ENCODE data around the gene LRAT. TPM values are rescaled to one million over a fixed set of nuclear protein-coding genes. Genes with fewer than 3 reads are reported as not detected.

The LRAT gene
- total and polyA plus RNA-seq, 2 experiments from 2014 or later, result 57.1 to 90.1 TPM

DNA sequence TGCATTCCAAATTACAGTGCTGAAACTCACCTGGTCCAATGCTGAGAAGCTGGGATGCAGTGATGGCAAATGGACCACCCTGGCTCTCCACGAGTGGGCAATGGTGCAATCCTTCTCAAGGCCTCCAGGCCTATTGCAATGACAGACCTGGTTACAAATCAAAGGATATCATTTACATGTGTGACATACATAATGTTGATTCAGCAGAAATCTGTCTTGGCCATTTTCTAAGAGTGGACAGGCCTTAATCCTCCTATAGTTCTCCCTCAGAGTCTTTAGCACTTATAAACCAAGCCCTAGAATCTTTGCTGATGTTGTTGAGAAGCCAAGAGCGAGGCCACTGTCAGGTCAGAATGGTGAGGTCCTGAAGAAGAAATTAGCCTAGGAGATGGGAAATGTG is 17.1 kb downstream of the LRAT start (continued):
- TF ChIP-seq, protein P1, sequence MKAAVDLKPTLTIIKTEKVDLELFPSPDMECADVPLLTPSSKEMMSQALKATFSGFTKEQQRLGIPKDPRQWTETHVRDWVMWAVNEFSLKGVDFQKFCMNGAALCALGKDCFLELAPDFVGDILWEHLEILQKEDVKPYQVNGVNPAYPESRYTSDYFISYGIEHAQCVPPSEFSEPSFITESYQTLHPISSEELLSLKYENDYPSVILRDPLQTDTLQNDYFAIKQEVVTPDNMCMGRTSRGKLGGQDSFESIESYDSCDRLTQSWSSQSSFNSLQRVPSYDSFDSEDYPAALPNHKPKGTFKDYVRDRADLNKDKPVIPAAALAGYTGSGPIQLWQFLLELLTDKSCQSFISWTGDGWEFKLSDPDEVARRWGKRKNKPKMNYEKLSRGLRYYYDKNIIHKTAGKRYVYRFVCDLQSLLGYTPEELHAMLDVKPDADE (IDR thresholded peaks at IDR 0.05), result no peak
- TF ChIP-seq JUNB (IDR thresholded peaks at IDR 0.05; ENCODE audit: unreplicated experiment) (no peak), EZH2phosphoT487 (IDR thresholded peaks at IDR 0.05; ENCODE audit: unreplicated experiment) (no peak), POLR2AphosphoS5 (IDR thresholded peaks at IDR 0.05; ENCODE audit: low read depth) (no peak), ZNF331 (CRISPR knock-in tag; IDR thresholded peaks at IDR 0.05; ENCODE audit: low read depth) (no peak)
- TF ChIP-seq, protein P2, sequence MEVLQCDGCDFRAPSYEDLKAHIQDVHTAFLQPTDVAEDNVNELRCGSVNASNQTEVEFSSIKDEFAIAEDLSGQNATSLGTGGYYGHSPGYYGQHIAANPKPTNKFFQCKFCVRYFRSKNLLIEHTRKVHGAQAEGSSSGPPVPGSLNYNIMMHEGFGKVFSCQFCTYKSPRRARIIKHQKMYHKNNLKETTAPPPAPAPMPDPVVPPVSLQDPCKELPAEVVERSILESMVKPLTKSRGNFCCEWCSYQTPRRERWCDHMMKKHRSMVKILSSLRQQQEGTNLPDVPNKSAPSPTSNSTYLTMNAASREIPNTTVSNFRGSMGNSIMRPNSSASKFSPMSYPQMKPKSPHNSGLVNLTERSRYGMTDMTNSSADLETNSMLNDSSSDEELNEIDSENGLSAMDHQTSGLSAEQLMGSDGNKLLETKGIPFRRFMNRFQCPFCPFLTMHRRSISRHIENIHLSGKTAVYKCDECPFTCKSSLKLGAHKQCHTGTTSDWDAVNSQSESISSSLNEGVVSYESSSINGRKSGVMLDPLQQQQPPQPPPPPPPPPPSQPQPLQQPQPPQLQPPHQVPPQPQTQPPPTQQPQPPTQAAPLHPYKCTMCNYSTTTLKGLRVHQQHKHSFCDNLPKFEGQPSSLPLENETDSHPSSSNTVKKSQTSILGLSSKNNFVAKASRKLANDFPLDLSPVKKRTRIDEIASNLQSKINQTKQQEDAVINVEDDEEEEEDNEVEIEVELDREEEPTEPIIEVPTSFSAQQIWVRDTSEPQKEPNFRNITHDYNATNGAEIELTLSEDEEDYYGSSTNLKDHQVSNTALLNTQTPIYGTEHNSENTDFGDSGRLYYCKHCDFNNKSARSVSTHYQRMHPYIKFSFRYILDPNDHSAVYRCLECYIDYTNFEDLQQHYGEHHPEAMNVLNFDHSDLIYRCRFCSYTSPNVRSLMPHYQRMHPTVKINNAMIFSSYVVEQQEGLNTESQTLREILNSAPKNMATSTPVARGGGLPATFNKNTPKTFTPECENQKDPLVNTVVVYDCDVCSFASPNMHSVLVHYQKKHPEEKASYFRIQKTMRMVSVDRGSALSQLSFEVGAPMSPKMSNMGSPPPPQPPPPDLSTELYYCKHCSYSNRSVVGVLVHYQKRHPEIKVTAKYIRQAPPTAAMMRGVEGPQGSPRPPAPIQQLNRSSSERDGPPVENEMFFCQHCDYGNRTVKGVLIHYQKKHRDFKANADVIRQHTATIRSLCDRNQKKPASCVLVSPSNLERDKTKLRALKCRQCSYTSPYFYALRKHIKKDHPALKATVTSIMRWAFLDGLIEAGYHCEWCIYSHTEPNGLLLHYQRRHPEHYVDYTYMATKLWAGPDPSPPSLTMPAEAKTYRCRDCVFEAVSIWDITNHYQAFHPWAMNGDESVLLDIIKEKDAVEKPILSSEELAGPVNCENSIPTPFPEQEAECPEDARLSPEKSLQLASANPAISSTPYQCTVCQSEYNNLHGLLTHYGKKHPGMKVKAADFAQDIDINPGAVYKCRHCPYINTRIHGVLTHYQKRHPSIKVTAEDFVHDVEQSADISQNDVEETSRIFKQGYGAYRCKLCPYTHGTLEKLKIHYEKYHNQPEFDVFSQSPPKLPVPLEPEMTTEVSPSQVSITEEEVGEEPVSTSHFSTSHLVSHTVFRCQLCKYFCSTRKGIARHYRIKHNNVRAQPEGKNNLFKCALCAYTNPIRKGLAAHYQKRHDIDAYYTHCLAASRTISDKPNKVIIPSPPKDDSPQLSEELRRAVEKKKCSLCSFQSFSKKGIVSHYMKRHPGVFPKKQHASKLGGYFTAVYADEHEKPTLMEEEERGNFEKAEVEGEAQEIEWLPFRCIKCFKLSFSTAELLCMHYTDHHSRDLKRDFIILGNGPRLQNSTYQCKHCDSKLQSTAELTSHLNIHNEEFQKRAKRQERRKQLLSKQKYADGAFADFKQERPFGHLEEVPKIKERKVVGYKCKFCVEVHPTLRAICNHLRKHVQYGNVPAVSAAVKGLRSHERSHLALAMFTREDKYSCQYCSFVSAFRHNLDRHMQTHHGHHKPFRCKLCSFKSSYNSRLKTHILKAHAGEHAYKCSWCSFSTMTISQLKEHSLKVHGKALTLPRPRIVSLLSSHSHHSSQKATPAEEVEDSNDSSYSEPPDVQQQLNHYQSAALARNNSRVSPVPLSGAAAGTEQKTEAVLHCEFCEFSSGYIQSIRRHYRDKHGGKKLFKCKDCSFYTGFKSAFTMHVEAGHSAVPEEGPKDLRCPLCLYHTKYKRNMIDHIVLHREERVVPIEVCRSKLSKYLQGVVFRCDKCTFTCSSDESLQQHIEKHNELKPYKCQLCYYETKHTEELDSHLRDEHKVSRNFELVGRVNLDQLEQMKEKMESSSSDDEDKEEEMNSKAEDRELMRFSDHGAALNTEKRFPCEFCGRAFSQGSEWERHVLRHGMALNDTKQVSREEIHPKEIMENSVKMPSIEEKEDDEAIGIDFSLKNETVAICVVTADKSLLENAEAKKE (CRISPR knock-in tag; IDR thresholded peaks at IDR 0.05), result no peak

DNA sequence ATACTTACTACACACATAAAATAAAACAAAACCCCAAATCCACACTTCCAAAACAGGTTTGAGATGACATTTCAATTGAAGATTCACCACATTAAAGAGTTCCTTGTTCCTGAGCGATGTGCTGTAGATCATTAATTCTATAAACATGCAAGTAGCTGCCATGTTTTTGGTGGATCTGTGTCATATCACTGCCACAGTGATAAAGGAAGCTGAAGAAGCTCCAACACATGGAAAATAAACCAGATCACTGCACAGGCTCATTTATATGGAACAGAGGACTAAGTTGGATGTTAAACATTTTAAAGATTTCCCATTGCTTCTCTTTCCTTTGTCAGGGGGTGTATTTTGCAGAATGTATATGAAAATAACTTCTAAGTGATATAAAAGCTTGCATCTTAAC is 34.5 kb downstream of the LRAT start:
- H3K27ac ChIP-seq (ENCODE audit: low read depth), result no peak overlapping the region
- no peak for TF ChIP-seq EZH2 (IDR thresholded peaks at IDR 0.05; ENCODE audit: low read depth, unreplicated experiment)
- TF ChIP-seq POLR2AphosphoS5 (IDR thresholded peaks at IDR 0.05; ENCODE audit: low read depth), result no peak
- TF ChIP-seq, protein P2 (CRISPR knock-in tag; IDR thresholded peaks at IDR 0.05), result no peak
- no peaks in the 10 kb centered on the region for H3K36me3 Mint-ChIP-seq (ENCODE audit: low read depth)
- no peaks in the 10 kb centered on the region for H3K4me1 Mint-ChIP-seq
- H3K36me3 ChIP-seq (ENCODE audit: insufficient read depth), result no peaks in the 10 kb centered on the region
- peaks cover 4% of the 10 kb centered on the region for H3K27me3 Mint-ChIP-seq (ENCODE audit: insufficient read depth, low read depth, poor library complexity)
- peaks cover 13% of the 10 kb centered on the region; the same call in 1 of the 2 replicates for H3K79me2 ChIP-seq (replicated peaks; ENCODE audit: insufficient read depth)
- no peaks in the 10 kb centered on the region; the same call in 2 of the 3 replicates for H3K9me3 Mint-ChIP-seq
- H3K27me3 ChIP-seq (ENCODE audit: insufficient read depth), result no peaks in the 10 kb centered on the region
- H2AFZ ChIP-seq, result no peak overlapping the region
- H4K20me1 ChIP-seq (replicated peaks; ENCODE audit: insufficient read depth), result no peaks in the 10 kb centered on the region; the same call in 1 of the 2 replicates
- DNase-seq (ENCODE audit: low spot score) (no peak), ATAC-seq (no peak)
- H3K9me2 ChIP-seq (ENCODE audit: insufficient read depth), result no peaks in the 10 kb centered on the region
- H3F3A ChIP-seq (replicated peaks; ENCODE audit: low read depth), result no peaks in the 10 kb centered on the region
- H3K4me1 ChIP-seq (ENCODE audit: insufficient read depth), result no peaks in the 10 kb centered on the region
- H3K4me2 ChIP-seq, result no peak overlapping the region
- no peak overlapping the region for H3K4me3 ChIP-seq
- H3K27ac Mint-ChIP-seq, result no peak overlapping the region
- no peak overlapping the region for H3K4me3 Mint-ChIP-seq
